Erythroblast (primary cell): Measurements from ENCODE around the gene STOX1.
"Not testable (repeated sequence)": the region's sequence is repeated elsewhere in the genome, so short reads cannot be mapped to it uniquely, and the experiment has no call there.

Experiments used
- DNase-seq, 2 experiments: peaks; one replicate each; lab custom pipeline; 2025; lab: John Stamatoyannopoulos, UW
- GATA1 ChIP-seq: IDR thresholded peaks from 2 replicates; pipeline ENCODE4 v1.6.1; 2011; ENCODE audit warnings: low read depth, mild to moderate bottlenecking, control low read depth, low read length, moderate library complexity
- POLR2A ChIP-seq: IDR thresholded peaks from 2 replicates; pipeline ENCODE4 v1.6.1; 2011; ENCODE audit warnings: mild to moderate bottlenecking, low read length

The STOX1 gene, protein sequence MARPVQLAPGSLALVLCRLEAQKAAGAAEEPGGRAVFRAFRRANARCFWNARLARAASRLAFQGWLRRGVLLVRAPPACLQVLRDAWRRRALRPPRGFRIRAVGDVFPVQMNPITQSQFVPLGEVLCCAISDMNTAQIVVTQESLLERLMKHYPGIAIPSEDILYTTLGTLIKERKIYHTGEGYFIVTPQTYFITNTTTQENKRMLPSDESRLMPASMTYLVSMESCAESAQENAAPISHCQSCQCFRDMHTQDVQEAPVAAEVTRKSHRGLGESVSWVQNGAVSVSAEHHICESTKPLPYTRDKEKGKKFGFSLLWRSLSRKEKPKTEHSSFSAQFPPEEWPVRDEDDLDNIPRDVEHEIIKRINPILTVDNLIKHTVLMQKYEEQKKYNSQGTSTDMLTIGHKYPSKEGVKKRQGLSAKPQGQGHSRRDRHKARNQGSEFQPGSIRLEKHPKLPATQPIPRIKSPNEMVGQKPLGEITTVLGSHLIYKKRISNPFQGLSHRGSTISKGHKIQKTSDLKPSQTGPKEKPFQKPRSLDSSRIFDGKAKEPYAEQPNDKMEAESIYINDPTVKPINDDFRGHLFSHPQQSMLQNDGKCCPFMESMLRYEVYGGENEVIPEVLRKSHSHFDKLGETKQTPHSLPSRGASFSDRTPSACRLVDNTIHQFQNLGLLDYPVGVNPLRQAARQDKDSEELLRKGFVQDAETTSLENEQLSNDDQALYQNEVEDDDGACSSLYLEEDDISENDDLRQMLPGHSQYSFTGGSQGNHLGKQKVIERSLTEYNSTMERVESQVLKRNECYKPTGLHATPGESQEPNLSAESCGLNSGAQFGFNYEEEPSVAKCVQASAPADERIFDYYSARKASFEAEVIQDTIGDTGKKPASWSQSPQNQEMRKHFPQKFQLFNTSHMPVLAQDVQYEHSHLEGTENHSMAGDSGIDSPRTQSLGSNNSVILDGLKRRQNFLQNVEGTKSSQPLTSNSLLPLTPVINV

DNA sequence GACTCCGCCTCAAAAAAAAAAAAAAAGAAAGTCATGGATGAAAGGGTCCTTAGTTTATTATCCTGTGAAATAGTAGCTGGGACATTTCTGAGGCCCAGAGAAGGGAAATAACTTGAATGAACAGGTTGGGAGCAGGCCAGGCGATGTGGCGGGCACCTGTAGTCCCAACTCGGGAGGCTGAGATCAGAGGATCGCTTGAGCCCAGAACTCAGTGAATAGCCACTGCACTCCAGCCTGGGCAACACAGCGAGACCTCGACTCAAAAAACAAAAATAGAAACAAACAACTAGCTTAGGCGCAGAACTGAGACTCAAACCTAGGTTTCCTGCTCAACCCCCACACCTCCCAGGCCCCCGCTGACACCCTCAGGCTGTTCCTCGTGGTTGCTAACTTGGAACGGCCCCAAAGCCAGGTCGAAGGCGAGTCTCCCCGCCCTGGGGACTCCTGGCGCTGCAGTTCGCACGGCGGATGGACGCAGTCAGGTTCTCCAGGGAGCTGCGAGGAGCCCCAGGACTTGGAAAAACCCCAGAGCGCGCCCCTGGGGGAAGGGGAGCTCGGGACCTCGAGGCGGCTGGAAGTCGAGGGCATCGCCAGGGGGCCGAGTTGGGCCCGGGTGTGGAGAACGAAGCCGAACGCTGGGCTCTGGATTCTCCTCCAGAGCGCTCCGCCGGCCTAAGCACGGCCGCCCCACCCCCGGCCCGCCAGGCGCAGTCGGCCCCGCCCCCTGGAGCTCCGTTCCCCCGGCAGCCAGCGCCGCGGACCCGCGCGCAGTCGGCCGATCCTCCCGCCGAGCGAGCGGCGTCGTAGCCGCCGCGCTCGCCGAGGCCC lies at the start of gene STOX1:
STOX1 (plus strand) TSS at position 768 of the 828 bp plus-strand sequence. CDS start 93 bp downstream, outside the sequence.
- DNase-seq = peak; percentile 79 to 80
- TF ChIP-seq GATA1 (no peak), POLR2A (no peak)

DNA sequence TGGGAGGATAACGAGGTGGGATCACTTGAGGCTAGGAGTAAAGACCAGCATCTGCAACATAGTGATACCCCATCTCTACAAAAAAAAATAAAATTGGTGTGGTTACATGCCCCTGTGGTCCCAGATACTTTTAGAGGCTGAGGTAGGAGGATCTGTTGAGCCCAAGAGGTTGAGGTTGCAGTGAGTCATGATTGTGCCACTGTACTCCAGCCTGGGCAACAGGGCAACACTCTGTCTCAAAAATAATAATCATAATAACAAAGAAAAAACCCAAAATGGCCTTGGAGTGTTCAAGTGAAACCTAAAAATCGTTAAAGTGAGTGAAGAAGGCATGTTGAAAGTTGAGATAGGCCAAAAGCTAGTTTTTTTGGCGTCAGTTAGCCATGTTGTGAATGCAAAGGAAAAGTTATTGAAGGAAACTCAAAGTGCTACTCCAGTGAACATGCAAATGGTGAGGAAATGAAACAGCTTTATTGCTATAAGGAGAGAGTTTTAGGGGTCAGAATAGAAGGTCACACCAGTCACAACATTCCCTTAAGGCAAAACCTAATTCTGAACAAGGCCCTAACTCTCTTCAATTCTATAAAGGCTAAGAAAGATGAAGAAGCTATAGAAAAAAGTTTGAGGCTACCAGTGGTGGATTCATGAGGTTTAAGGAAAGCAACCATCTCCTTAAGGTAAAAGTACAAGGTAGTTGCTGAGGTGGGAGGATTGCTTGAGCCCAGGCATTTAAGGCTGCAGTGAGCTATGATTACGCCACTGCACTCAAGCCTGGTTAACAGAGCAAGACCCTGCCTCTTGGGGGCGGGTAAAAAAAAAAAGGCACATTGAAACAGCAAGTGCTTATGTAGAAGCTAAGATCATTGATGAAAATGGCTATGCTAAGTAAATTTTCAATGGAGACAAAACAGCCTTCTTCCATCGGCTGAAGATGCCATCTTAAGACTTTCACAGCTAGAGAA lies 45.4 kb upstream of the STOX1 start:
- no peak for TF ChIP-seq GATA1
- no peak for DNase-seq

DNA sequence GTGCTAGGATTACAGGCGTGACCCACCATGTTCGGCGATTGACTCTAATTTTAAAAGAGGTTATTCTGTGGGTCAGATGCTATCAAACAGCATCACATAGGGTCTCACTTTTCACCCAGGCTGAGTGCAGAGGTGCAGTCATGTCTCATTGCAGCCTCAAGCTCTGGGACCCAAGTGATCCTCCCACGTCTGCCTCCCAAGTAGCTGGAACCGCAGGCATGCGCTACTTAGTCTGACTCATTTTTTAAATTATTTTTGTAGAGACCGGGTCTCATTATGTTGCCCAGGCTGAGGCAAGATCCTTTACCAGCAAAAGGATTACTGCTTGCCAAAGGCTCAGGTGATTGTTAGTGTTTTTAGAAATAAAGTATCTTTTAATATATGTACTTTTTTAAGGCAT lies 42.9 kb upstream of the STOX1 start:
- TF ChIP-seq GATA1 (no peak), POLR2A (no peak)
- no peak for DNase-seq

DNA sequence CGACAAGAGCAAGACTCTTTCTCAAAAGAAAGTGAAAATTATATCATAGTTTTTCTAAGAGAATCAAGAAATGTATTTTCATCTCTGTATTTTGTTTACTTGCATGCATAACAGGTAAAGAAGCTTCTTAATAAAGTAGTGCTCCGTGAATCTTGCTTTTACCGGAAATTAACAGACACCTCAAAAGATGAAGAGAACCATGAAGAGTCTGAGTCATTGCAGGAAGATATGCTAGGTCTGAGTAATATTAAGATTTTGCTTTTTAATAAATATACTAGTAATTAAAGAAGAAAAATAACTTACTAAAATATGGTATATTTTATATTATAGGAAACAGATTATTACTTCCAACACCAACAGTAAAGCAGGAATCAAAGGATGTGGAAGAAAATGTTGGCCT lies 39.5 kb upstream of the STOX1 start:
- DNase-seq = no peak
- no peak for TF ChIP-seq GATA1
- TF ChIP-seq POLR2A = no peak

DNA sequence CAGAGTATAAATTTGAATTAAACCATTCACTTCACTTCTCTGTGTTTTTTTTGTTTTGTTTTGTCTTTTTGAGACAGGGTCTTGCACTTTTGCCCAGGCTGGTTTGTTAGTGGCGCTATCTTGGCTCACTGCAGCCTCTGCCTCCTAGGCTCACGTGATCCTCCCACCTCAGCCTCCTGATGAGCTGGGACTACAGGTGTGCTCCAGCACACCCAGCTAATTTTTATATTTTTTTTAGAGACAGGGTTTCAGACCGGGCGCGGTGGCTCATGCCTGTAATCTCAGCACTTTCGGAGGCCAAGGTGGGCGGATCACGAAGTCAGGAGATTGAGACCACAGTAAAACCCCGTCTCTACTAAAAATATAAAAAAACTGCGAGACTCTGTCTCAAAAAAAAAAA lies 36.9 kb upstream of the STOX1 start:
- DNase-seq = no peak
- TF ChIP-seq POLR2A = no peak
- no peak for TF ChIP-seq GATA1

DNA sequence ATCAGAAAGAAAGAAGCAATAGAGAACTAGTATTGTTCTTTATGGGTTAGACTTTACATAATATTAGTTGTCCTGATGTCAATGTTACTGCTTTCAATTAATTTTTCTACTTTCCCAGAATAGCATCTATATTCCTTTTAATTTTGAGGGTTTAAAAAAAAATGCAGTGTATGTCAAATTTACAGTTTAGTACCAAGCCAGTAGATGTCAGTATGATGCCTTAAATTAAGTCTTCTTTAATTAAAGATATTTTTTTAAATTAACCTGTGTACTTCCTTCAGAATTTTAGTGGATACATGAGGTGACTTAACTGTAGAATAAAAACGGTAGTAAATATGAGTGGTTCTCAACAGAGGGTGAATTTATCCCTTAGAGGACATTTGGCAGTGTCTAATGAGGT lies 35.2 kb upstream of the STOX1 start:
- peak in 1 of 2 experiments; percentile 15 for DNase-seq
- no peak for TF ChIP-seq GATA1
- no peak for TF ChIP-seq POLR2A

DNA sequence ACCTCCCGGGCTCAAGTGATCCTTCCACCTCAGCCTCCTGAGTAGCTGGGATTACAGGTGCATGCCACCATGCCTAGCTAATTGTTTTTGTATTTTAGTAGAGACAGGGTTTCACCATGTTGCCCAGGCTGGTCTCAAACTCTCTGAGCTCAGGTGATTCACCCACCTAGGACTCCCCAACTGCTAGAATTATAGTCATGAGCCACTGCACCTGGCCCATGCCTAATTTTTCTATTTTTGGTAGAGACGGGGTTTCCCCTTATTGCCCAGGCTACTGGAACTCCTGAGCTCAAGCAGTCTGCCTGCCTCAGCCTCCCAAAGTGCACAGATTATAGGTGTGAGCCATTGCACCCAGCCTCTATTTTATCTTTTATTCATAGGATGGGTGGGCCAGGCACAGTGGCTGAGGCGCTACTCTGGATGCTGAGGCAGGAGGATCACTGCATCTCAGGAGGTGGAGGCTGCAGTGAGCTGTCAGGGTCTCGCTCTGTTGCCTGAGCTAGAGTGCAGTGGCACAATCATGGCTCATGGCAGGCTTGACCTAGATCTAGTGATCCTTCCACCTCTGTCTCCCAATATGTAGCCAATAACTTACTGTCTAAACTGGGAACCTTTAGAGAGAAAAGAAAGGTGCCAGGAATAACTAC lies 31.3 kb upstream of the STOX1 start:
- TF ChIP-seq POLR2A = no peak
- TF ChIP-seq GATA1 = no peak
- no peak for DNase-seq

DNA sequence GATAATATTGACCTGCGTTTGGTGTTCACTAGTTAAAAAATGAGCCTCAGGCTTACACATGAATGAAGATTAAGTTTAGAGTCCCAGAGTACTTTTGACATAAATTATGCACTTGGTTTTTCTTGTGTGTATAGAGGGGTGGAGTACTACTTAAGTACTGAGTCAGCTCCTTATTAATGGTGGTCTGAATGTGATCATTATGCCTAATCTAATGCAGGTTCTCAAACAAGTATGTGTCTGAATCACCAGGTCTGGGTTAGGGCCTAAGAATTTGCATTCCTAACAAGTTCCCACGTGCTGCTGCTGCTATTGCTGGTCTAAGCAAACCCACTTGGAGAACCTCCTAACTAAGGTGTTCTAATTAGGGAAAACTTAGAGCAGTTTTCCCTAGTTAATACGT lies 30.7 kb upstream of the STOX1 start:
- no peak for TF ChIP-seq GATA1
- no peak for DNase-seq

DNA sequence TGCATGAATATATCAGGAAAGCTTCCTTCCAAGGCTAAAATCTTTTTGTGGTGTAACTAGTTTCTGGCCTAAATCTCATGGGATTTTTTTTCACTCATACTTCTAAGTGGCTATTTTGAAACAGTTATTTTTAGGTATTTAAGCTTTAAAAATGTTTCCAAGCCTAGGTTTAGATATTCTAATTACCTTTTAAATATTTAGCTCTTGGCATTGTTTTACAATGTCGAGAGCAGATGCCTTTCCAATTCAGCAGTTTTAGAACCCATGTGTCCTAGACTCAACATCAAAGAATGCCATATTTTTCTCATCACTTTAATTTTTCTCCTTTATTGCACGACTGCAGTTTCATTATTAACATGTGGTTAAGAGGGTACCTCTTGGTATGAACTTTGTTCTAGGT lies 27.1 kb upstream of the STOX1 start:
- DNase-seq = no peak
- no peak for TF ChIP-seq POLR2A
- no peak for TF ChIP-seq GATA1

DNA sequence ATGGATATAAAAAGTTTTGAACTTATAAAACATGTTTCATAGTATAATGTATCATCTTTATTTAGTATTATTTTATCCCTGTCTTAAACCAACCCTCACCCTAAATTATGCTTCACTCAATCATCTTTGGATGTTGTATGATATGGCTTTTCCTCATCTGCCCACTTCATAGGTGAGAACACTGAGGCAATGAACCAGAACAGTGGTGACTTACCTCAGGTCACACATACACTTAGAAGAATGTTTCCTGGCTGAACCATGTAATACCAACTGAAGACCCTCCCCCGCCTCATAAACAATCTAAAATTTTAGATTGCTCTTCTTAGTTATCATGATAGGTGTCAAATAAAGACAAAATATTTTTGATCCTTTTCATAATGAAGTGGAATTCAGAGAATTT lies 22.6 kb upstream of the STOX1 start:
- DNase-seq = no peak
- TF ChIP-seq GATA1 (no peak), POLR2A (no peak)

DNA sequence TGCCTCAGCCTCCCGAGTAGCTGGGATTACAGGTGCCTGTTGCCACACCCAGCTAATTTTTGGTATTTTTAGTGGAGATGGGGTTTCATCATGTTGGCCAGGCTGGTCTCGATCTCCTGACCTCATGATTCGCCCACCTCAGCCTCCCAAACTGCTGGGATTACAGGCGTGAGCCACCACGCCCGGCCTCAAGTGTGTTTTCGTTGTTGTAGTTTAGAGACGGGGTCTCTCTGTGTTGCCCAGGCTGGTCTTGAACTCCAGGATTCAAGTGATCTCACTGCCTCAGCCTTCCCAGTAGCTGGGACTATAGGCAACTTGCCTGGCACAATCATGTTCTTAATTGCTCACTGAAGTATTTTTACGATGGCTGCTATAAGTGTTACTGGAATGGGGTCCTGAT lies 16.5 kb upstream of the STOX1 start:
- DNase-seq = not testable (repeated sequence)

DNA sequence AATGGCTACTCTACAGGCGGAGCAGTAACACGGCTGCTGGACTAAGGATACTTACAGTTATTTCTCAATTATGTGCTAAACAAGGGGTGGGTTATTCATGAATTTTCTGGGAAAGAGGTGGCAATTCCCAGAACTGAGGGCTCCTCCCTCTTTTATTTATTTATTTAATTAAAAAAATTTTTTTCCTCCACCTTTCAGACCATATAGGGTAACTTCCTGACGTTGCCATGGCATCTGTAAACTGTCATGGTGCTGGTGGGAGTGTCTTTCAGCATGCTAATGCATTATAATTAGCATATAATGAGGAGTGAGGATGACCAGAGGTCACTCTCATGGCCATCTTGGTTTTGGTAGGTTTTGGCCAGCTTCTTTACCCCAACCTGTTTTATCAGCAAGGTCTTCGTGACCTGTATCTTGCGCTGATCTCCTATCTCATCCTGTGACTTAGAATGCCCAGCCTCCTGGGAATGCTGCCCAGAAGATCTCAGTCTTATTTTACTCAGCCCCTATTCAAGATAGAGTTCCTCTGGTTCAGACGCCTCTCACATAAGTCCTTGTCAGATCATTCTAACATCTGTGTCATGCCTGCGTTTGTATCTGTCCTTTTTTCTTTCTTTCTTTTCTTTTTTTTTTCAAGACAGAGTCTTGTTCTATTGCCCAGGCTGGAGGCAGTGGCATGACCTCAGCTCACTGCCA lies 15.9 kb upstream of the STOX1 start:
- peak; percentile 29 to 55 for DNase-seq
- TF ChIP-seq GATA1 (no peak), POLR2A (no peak)
